Hippocampal formation (tissue), 2 donors: Measurements from ENCODE around the gene NUDT8.
"Not testable (repeated sequence)": the region's sequence is repeated elsewhere in the genome, so short reads cannot be mapped to it uniquely, and the experiment has no call there.

Experiments used
- DNase-seq, 2 donors: peaks; one replicate each; lab custom pipeline; 2025; lab: John Stamatoyannopoulos, UW

The NUDT8 gene

GRCh38 chr11:67592880-67593564, 36.7 kb downstream of the NUDT8 start:
- no peak for DNase-seq

GRCh38 chr11:67588899-67589415, 40.8 kb downstream of the NUDT8 start:
- not testable (repeated sequence) for DNase-seq

- DNase-seq, result no peak
Measured at GRCh38 chr11:67588136-67588503, 41.6 kb downstream of the NUDT8 start.

GRCh38 chr11:67586568-67587250, 43.0 kb downstream of the NUDT8 start:
- no peak for DNase-seq

GRCh38 chr11:67585911-67586310, 43.8 kb downstream of the NUDT8 start:
- no peak for DNase-seq

- DNase-seq, result no peak
Measured at GRCh38 chr11:67584881-67585873, 44.6 kb downstream of the NUDT8 start.

GRCh38 chr11:67584205-67584880, 45.4 kb downstream of the NUDT8 start:
- peak; percentile 27 to 34 for DNase-seq

DNA sequence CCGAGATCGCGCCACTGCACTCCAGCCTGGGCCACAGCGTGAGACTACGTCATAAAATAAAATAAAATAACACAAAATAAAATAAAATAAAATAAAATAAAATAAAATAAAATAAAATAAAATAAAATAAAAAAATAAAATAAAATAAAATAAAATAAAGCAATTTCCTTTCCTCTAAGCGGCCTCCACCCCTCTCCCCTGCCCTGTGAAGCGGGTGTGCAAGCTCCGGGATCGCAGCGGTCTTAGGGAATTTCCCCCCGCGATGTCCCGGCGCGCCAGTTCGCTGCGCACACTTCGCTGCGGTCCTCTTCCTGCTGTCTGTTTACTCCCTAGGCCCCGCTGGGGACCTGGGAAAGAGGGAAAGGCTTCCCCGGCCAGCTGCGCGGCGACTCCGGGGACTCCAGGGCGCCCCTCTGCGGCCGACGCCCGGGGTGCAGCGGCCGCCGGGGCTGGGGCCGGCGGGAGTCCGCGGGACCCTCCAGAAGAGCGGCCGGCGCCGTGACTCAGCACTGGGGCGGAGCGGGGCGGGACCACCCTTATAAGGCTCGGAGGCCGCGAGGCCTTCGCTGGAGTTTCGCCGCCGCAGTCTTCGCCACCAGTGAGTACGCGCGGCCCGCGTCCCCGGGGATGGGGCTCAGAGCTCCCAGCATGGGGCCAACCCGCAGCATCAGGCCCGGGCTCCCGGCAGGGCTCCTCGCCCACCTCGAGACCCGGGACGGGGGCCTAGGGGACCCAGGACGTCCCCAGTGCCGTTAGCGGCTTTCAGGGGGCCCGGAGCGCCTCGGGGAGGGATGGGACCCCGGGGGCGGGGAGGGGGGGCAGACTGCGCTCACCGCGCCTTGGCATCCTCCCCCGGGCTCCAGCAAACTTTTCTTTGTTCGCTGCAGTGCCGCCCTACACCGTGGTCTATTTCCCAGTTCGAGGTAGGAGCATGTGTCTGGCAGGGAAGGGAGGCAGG, 46.2 kb downstream of the NUDT8 start, which contains the start of gene GSTP1:
GSTP1 (plus strand) TSS at position 566 of the 958 bp plus-strand sequence; CDS start at position 598, 32 bp downstream.
- DNase-seq, result peak; percentile 83 to 90

- no peak for DNase-seq
Measured at GRCh38 chr11:67582011-67582410, 47.7 kb downstream of the NUDT8 start.

- DNase-seq, result no peak
Measured at GRCh38 chr11:67581469-67581868, 48.3 kb downstream of the NUDT8 start.

DNA sequence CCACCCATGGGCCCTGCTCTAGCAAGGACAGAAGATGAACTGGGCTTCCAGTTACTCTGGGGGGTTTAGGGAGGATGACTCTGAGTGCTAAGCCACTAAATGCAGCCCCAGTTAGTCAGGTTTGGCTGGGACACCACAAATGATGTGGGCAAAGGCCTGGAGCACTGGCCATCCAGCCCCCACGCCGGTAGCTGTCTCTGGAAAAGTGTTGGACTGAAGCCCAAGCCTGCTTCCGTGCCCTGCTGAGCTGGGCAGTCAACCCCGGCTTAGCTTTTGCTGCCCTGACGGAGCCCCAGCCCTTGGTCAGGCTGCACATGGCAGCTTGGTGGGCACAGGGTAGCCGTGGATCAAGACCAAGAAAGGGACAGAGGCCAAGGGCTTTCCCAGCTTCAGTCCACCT, 51.8 kb downstream of the NUDT8 start:
- DNase-seq, result no peak
